ENCODE results near the gene SLC43A2.

DNA sequence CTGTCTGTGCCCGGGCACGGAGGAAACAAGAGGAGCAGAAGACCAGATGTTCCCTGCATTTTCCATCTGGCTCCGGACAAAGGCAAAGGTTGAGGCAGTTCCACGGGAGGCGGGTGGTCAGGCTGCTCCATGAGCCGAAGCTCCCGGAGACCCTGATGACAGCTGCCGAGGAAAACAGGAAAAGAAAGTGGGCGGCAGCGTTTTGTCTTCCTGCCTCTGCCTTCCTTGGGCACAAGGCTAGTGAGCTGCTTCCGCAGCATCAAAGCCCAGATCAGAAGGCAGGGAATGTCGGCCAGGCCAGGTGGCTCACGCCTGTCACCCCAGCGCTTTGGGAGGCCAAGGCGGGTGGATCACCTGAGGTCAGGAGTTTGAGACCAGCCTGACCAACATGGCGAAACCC, 16.2 kb downstream of the SLC43A2 start:
- TF ChIP-seq POLR2AphosphoS5 (IDR thresholded peaks at IDR 0.05) = no peak
- TF ChIP-seq CTCF (IDR thresholded peaks at IDR 0.05) = no peak
- TF ChIP-seq POLR2A (IDR thresholded peaks at IDR 0.05) = no peak

All from upper lobe of left lung (tissue), 4 donors.